HepG2 (cell line): ENCODE measurements around the gene PCNT.

Experiments
- EZH2 ChIP-seq: conservative IDR thresholded peaks from 2 replicates; pipeline ENCODE4 v1.6.1; 2012; ENCODE audit warnings: mild to moderate bottlenecking, low read depth, low read length, moderate library complexity
- TF ChIP-seq, protein P1 (sequence below): sonication (generic); formaldehyde crosslinking; IDR thresholded peaks from 2 replicates; pipeline ENCODE4 v1.5.0; 2020; ENCODE audit warnings: mild to moderate bottlenecking, missing genetic modification reagents, moderate library complexity

DNA sequence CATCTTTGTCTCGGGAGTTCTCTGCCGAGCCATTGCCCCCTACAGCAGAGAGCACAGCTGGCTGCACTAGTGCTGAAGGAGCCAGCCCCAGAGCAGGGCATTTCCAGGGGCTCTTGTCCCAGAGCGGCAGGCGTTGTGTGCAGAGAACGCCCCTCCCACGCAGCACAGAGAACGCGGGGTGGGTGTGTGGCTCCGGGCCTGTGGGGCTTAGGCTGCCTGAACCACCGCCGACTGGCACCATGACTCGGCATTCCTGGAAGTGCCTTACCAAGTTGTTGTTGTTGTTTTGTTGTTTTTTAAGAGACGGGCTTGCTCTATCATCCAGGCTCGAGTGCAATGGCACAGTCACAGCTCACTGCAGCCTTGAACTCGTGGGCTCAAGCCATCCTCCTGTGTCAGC lies 119.0 kb downstream of the PCNT start:
- TF ChIP-seq, protein P1, sequence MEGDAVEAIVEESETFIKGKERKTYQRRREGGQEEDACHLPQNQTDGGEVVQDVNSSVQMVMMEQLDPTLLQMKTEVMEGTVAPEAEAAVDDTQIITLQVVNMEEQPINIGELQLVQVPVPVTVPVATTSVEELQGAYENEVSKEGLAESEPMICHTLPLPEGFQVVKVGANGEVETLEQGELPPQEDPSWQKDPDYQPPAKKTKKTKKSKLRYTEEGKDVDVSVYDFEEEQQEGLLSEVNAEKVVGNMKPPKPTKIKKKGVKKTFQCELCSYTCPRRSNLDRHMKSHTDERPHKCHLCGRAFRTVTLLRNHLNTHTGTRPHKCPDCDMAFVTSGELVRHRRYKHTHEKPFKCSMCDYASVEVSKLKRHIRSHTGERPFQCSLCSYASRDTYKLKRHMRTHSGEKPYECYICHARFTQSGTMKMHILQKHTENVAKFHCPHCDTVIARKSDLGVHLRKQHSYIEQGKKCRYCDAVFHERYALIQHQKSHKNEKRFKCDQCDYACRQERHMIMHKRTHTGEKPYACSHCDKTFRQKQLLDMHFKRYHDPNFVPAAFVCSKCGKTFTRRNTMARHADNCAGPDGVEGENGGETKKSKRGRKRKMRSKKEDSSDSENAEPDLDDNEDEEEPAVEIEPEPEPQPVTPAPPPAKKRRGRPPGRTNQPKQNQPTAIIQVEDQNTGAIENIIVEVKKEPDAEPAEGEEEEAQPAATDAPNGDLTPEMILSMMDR (CRISPR knock-in tag): no peak
- no peak for TF ChIP-seq EZH2
